Stimulated activated CD8-positive, alpha-beta memory T cell treated with anti-CD3 and anti-CD28 coated beads, Interleukin-12 subunit alpha, Interleukin-12 subunit beta, amount 100 ng/mL, for 24 hours (primary cell): Measurements from ENCODE around the gene RNU7-1.
"Not testable (repeated sequence)": the region's sequence is repeated elsewhere in the genome, so short reads cannot be mapped to it uniquely, and the experiment has no call there.

Experiments
- DNase-seq: peaks from one replicate; pipeline ENCODE4 v3.0.0-alpha.2; 2020; ENCODE audit errors: extremely low read depth

The RNU7-1 gene

DNA sequence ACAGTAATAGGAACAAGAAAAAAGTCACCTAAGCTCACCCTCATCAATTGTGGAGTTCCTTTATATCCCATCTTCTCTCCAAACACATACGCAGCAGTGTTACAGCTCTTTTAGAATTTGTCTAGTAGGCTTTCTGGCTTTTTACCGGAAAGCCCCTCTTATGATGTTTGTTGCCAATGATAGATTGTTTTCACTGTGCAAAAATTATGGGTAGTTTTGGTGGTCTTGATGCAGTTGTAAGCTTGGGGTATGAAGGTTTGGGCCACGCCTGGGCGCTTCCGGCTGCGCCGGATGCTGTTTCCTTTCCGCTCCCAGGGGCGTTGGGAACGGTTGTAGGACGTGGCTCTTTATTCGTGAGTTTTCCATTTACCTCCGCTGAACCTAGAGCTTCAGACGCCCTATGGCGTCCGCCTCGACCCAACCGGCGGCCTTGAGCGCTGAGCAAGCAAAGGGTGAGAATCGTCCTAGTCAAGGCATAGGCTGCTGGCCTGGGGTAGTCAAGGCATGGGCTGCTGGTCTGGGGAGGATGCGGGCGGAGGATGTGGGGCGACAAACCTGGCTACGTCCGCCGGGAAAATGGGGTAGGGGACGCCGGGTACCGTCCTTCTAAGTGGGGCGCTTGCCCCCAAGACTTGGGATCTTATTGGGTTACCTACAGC, at the start of gene RNU7-1, which contains the start of gene C12orf57:
Gene RNU7-1, plus strand, starts transcription at position 95 of the 659 bp plus-strand sequence.
Gene C12orf57, plus strand, starts transcription at position 301 of the 659 bp plus-strand sequence. Its CDS starts 100 bp downstream, at position 401.
- no peak for DNase-seq

DNA sequence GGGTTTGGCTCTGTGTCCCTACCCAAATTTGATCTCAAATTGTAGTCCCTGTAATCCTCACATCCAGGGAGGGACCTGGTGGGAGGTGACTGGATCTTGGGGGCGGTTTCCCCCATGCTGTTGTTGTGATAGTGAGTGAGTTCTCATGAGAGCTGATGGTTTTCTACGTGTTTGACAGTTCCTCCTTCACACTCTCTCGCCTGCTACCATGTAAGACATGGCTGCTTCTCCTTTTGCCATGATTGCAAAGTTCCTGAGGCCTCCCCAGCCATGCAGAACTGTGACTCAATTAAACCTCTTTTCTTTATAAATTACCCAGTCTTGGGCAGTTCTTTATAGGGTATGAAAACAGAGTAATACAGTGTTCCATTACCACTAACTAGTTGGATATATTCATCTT, 49.3 kb upstream of the RNU7-1 start:
- no peak for DNase-seq

DNA sequence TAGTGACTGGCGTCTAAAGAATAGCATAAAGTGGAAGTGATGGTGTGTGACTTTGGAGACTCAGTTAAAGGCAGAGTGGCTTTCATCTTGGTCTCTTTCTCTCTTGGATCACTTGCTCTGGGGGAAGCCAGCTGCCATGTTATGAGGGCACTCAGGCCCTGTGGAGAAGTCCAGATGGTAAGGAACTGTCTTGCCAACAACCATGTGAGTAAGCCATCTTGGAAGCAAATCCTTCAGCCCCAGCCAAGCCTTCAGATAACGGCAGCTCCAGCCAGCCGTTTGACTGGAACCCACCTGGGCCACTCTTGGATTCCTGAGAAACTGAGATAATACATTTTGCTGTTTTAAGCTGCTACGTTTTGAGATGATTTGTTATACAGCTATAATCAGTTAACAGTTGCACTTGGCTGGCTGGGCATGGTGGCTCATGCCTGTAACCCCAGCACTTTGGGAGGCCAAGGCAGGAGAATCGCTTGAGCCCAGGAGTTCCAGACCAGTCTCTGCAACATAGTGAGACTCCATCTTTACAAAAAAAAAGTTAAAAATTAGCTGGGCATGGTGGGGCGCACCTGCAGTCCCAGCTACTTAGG, 46.7 kb upstream of the RNU7-1 start:
- DNase-seq: no peak

DNA sequence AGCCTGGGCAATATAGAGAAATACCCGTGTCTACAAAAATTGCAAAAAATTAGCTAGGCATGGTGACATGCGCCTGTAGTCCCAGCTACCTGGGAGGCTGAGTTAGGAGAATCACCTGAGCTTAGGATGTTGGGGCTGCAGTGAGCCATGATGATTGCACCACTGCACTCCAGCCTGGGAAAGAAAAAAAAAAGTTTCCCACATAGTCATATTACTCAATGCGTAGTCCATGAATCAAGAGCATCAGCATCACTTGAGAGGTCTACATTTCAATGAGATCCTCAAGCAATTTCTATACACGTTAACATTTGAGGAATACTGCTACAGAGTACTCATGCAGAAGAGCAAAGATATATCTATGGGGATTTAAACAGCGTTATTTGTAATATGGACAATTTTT, 44.2 kb upstream of the RNU7-1 start:
- DNase-seq: no peak

DNA sequence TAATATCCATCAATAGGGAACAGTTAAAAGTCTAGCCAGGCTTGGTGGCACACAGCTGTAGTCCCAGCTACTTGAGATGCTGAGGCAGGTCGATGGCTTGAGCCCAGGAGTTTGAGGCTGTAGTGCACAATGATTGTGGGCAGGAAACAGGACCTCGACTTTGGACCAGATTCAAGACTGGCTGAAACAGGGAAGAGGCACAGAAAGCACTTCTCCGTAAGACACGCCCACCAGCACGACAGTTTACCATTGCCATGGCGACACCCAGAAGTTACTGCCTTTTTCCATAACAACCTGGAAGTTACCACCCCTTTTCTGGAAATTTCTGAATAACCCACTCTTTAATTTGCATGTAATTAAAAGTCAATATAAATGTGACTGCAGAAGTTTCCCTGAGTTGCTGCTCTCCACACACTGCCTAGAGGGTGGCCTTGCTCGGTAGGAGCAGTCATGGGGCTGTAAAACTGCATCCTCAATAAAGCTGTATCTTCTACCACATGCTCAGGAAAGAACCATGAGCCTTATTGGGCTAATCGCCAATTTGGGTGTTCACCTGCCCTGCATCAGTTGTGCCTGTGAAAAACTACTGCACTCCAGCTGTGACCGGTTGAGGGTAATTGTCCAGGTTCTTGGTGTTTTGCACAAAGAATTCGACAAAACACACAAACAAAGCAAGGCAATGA, 43.6 kb upstream of the RNU7-1 start:
- no peak for DNase-seq

DNA sequence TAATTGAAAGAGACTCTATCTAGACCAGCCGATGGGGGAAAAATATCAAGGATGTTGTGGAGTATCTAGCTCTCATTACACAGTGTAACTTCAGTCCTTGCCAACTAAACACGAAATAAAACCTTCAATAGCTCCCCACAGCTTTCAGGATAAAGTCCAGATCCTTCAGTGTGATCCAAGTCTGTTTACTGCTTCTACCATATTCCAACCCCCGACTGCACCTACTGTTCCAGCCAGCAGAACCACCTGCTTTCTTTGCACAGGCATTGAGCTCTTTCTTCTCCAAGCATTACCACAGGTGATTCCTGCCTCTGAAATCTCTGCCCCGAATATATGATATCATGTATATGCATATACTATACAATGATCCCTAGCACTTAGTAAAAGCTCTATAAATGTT, 41.2 kb upstream of the RNU7-1 start:
- DNase-seq: no peak

DNA sequence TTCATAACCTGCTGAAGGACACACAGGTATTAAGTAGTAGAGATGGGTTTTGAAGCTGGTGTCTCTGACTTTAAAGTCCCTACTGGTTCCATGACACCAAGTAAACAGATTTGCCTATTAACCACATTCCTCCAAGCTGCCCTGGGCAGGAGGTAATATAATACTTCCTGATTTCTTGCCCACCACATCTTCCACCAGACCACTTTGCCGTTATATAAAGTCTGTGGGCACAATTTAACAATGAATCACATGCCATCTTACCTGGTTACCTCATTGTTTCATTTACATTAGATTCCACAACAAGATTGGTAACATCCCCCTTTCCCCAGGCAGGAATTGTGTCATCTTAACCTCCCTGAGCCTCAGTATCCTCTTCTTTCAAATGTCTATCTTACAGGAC, 39.9 kb upstream of the RNU7-1 start:
- no peak for DNase-seq

DNA sequence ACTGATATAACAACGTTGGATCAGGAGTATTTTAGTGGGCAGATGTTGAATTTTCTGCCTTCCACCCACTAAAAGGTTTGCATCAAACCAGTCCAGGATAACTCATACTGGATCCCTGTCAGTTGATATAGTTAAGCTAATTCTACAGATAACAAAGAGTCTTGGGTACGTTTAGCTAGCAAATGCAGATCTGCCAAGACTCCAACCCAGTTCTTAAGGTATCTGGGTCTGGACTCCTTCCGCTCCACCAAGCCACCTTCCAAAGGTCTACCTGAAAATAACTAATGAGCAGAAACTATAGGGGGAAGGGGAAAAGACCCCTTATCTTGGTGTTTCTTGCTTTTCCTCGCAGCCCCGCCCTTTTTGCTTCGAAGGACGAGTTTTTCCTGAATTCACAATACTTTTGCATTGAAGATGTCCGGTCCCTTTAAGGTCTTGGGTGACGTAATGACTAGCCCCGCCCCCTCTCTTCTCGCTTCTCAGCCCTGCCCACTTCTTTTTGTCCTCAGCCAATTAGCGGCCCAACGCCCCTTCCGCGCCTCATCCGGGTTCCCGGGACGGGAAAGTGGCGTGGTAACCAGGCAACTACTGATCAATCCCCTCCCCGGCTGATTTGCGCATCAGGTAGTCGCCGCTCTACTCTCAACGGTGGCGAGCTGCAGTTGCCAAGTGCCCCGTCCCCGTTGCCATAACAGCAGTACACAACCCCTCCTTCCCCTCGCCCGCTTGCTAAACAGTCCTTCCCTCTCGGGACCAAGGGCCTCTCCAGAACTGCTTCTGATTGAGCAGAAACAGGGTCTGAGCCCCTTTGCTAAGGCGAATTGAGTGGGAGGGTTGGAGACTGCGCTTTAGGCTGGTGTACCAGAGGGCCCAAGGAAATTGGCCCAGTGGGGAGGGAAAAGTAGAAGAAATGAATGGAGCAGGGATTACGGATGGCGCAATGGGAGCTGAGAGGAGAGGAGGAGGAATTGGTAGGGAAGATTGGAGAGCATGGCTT, 39.0 kb upstream of the RNU7-1 start, which contains the start of gene LRRC23:
Gene LRRC23, plus strand, starts transcription at position 543 of the 997 bp plus-strand sequence. CDS start 812 bp downstream, outside the sequence.
- peak; percentile 94 for DNase-seq

DNA sequence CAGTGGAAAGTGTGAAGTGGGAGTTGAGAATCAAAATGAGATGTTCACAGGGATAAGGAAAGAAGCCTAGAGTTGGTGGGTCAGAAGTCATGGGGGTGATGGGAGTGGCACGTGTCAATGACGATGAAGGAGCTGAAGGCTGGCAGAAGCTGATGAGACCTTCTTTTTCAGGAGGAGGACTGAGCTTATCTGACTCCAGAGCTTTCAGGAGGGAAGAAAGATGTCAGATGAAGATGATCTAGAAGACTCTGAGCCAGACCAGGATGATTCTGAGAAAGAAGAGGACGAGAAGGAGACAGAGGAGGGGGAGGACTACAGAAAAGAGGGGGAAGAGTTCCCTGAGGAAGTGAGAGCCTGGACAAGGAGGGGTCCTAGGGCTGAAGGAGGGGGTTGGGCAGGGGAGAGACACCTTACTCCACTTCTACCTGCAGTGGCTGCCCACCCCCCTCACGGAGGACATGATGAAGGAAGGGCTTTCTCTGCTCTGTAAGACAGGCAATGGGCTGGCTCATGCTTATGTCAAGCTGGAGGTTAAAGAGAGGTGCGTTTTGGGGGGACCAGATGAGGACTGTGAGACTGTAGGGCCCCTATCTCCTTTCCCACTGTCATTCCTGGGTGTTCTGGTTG, 38.1 kb upstream of the RNU7-1 start:
- DNase-seq: no peak

DNA sequence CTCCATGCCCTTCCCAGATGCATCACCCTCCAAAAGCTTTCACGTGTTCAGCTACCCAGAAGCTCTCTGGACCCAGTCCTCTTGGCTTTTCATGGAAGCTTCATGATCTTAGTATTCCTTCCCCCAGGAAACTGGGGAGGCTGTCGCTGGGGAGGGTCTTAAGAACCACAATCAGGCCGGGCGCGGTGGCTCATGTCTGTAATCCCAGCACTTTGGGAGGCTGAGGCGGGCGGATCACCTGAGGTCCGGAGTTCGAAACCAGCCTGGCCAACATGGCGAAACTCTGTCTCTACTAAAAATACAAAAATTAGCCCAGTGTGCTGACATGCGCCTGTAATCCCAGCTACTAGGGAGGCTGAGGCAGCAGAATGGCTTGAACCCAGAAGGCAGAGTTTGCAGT, 35.5 kb upstream of the RNU7-1 start:
- DNase-seq: not testable (repeated sequence)

DNA sequence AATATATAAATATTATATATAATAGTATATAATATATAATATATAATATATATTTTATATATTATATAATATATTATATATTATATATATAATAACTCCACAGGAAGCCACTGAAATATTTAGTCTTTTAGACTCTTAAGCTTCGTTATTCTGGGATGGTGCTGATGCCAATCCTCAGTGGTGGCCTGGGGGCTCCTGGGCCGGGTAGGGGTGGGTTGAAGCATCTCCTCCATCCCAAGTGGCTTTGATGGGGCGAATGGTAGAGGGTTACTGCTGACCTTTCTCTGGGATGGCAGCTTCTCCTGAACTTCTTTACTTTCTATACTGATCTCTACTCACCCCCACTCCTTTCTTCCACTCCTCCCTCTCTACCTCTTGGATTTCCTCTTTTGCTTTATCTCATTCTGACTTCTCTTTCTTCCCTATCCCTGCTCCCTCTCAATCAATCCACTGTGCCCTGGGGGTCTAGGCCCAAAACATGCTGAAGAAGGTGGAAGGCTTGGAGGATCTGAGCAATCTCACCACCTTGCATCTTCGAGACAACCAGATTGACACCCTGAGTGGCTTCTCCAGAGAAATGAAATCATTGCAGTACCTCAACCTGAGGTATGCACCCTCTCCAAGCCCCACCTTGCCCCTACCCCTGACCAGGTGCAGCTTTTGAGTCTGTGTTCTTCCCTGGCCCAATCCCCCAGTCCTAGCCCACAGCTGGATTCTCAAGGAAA, 34.0 kb upstream of the RNU7-1 start:
- no peak for DNase-seq

DNA sequence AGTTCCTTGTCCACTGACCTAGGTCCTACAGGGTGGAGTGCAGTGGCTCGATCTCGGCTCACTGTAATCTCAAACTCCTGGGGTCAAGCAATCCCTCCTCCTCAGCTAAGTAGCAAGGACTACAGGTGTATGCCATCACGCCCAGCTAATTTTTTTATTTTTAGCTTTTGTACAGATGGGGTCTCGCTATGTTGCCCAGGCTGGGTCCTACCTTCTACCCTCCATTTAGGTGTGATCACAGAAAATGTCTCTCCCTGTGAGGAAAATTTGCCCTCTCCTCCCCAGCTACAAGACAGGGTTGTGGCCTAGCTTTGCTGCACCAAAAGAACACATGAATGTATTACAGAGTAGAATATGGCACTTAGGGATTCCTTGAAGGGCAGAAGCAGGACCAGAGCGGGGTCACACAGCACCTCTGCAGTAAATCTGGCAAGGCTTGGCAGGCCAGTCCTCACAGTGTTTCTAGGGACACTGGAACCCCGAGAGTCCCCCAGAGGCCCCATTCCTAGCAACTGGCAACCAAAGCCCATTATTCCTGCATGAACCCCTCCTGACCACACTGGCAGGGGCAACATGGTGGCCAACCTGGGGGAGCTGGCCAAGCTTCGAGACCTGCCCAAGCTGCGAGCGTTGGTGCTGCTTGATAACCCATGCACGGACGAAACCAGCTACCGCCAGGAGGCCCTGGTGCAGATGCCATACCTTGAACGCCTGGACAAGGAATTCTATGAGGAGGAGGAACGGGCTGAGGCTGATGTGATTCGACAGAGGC, 31.3 kb upstream of the RNU7-1 start:
- no peak for DNase-seq

DNA sequence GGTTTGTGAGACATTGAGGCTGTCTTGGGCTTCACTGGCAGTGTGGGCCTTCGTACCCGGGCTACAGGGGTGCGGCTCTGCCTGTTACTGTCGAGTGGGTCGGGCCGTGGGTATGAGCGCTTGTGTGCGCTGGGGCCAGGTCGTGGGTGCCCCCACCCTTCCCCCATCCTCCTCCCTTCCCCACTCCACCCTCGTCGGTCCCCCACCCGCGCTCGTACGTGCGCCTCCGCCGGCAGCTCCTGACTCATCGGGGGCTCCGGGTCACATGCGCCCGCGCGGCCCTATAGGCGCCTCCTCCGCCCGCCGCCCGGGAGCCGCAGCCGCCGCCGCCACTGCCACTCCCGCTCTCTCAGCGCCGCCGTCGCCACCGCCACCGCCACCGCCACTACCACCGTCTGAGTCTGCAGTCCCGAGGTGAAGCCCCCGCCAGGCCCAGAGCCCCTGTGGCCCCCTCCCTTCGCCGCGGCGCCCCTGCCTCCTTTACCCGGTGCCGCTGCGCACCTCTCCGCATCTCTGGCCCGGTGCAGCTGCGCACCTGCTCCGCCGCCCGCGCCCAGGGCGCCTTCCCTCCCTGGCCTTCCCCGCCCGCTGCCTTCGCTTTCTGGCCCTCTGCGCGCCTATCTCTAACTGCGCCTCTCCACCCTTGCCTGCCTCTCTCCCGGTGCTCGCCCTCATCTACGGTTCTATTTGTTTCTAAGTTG, 29.2 kb upstream of the RNU7-1 start, which contains the start of gene ENO2:
Gene ENO2, plus strand, starts transcription at position 335 of the 701 bp plus-strand sequence. CDS start 1,253 bp downstream, outside the sequence.
- DNase-seq: peak; percentile 52

DNA sequence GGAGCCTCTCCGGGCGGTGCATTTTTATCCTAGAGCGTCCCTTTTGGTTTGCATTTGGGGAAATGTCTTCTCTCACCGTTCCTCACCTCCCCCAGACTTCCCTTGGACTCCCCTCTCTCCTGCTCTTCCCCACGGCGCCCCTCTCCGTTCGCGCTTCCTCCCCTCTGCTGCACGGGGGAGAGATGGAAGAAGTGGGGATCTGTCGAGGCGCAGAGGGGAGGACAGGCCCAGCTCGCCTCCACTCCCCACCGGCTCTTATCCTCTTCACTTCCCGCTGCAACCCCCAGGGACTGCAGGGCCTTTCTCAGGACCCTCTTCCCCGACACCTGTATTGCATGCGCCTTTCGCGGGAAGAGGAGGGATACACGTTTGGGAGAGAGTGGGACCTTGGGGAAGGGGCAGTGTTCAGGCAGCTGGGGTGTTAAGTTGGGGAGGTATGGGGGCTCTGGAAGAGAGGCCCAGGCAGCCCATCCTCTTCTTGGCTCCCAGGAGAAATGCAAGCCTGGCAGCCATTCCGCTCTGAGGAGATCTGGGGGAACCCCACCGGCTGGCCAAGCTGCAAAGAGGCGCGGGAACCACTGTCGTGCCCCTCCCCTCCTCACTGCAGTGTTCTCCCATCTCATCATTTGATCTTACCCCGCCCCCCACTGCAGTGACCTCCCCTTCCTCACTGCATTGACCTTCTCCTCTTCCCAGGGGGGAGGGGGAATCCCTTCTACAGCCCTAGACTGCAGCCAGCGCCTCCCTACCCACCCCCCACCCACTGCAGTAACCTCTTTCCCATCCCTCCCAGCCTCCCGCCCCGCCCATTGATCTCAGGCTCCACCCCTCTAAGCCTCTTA, 28.4 kb upstream of the RNU7-1 start:
- DNase-seq: no peak

DNA sequence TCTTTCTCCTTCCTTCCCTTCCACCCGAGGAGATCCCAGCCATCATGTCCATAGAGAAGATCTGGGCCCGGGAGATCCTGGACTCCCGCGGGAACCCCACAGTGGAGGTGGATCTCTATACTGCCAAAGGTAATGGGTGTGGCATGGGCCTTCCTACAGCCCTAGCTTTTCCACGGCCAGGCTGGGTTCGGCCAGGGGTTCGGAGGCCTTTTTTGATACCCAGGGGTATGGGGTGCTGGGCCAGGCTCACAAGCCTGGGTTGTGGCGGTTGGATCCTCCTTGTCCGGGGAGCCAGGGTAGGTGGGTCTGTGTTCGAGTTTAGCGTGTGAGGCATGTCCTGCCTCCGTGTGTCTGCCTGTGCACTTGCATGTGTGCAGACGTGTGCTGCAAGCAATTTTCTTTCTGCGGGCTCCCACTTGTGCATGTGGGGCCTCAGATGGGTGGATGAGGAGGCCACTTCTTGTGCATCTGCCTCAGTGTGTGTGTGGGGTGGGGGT, 27.8 kb upstream of the RNU7-1 start:
- DNase-seq: no peak

DNA sequence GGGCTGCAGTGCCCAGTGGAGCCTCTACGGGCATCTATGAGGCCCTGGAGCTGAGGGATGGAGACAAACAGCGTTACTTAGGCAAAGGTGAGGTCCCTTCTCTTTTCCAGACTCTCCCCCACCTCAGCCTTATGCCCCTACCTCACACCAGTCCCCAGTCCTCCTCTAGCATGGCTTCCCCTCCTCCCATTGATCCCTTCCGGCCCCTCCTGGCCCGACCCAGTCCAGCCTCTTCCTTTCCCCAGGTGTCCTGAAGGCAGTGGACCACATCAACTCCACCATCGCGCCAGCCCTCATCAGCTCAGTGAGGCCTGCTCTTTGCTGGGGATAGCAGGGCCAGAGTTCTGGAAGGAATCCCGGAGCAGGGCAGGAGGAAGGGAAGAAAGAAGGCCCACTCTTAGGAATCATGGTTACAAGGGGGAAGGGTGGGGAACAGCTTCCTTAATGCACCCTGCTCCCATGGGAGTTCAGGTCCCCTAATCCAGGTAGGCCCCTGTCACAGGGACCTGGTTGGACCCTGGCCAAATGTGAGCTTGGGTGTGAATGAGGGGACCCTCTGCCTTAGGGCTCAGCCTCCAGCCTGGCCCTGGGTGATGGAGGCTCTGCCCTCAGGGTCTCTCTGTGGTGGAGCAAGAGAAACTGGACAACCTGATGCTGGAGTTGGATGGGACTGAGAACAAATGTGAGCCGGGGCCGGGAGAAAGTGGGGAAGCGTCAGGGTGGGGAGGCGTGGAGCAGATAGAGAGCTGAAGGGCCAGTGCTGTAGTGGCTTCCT, 27.0 kb upstream of the RNU7-1 start:
- DNase-seq: no peak
